ENCODE data around the gene ECT2L. TPM values are rescaled to one million over a fixed set of nuclear protein-coding genes. Genes with fewer than 3 reads are reported as not detected.
A peak's percentile ranks its signal among the peaks of the same experiment; 100 is the strongest.
"Not testable (repeated sequence)": the region's sequence is repeated elsewhere in the genome, so short reads cannot be mapped to it uniquely, and the experiment has no call there.

Gene ECT2L
- total RNA-seq, 1 donor from 2014 or later = 1.1 TPM

GRCh38 chr6:138896104-138896756, 100.3 kb downstream of the ECT2L start:
- no peak for DNase-seq (ENCODE audit: missing footprints)
- peak; percentile 56 for ATAC-seq
- intact Hi-C loops (cut with DNase I) = no loop called here

DNA sequence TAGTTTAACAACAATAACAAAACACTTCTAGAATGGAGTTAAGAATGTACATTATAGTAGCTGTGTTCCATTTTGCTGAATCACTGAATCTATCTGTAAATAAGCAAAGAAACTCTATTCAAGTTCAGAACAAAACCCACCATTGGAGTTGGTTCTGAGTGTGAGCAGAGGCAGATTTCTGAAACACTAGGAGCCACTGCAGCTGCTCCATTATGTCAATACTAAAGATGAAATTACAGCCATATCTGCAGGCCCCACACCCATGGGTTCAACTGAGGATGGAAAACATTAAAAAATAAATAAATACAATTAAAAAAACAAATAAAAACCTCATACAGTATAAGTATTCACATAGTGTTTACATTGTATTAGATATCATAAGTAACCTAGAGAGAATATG, 101.1 kb downstream of the ECT2L start:
- intact Hi-C loops (cut with DNase I) = no loop called here
- DNase-seq (ENCODE audit: missing footprints) (no peak), ATAC-seq (no peak)

GRCh38 chr6:138907167-138907566, 111.3 kb downstream of the ECT2L start:
- ATAC-seq (no peak), DNase-seq (ENCODE audit: missing footprints) (no peak)
- intact Hi-C loops (cut with DNase I) = loop anchor here (10.0 kb wide), 1 partner anchor 92 kb away; no protein-coding TSS in a partner anchor

DNA sequence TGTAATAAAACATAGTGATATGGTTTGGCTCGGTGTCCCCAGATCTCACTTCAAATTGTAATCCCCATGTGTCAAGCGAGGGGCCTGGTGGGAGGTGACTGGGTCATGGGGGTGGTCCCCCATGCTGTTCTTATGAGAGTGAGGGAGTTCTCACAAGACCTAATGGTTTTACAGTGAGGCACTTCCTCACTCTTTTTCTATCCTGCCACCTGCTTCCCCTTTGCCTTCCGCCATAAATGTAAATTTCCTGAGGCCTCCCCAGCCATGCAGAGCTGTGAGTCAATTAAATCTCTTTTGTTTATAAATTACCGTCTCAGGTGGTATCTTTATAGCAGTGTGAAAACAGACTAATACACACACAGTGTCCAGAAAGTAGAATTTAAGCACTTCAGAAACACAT, 113.6 kb downstream of the ECT2L start:
- intact Hi-C loops (cut with DNase I) = loop anchor here (10.0 kb wide), 1 partner anchor 95 kb away; no protein-coding TSS in a partner anchor
- ATAC-seq = no peak
- DNase-seq (ENCODE audit: missing footprints) = no peak

GRCh38 chr6:138909975-138910374, 114.1 kb downstream of the ECT2L start:
- DNase-seq (ENCODE audit: missing footprints) (no peak), ATAC-seq (peak; percentile 75)
- intact Hi-C loops (cut with DNase I) = loop anchor here (10.0 kb wide), 1 partner anchor 95 kb away; no protein-coding TSS in a partner anchor

DNA sequence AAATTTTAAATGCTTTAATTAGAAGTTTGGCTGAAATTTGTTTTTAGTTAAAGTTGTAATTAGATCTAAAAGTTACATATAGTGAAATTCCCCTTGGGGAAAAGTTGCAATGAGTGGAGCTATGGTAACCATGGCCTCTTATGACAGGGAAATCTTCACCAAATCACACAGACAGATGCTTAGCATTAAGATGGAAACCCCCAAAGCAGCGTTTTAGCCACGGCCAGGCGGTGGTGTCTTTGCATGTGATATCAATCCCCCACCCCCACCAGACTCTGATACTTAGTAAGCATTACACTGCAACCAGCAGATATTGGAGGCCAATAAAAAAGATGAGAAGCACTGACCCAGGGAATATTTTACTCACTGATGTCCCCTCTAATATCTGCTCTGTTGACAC, 116.4 kb downstream of the ECT2L start:
- intact Hi-C loops (cut with DNase I) = no loop called here

GRCh38 chr6:138914701-138915100, 118.8 kb downstream of the ECT2L start:
- intact Hi-C loops (cut with DNase I) = no loop called here

More for the DNA sequence above, 116.4 kb downstream of the ECT2L start:
- ATAC-seq = no peak
- DNase-seq (ENCODE audit: missing footprints) = no peak

DNA sequence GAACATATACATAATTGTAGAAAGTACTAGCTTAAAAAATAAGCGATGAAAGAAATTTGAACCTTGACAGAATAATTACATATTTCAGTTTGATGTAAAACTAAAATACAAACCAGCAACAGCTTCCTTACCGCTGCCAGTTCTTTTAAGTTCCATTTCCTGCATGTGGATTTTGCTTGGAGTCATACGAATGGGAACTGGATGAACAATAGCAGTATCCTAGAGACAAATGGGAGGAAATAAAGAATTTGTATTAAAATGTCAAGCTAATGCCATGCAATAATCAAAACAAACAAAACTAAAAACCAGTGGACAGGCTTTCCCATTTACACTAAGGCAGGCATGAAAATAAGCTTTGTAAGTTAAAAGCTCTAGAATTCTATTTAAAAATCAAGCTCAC, 125.0 kb downstream of the ECT2L start:
- ATAC-seq (no peak), DNase-seq (ENCODE audit: missing footprints) (no peak)
- intact Hi-C loops (cut with DNase I) = no loop called here

More at GRCh38 chr6:138914701-138915100, 118.8 kb downstream of the ECT2L start:
- DNase-seq (ENCODE audit: missing footprints) (no peak), ATAC-seq (no peak)

GRCh38 chr6:138923561-138923960, 127.7 kb downstream of the ECT2L start:
- DNase-seq (ENCODE audit: missing footprints) = no peak
- intact Hi-C loops (cut with DNase I) = no loop called here
- ATAC-seq = no peak

DNA sequence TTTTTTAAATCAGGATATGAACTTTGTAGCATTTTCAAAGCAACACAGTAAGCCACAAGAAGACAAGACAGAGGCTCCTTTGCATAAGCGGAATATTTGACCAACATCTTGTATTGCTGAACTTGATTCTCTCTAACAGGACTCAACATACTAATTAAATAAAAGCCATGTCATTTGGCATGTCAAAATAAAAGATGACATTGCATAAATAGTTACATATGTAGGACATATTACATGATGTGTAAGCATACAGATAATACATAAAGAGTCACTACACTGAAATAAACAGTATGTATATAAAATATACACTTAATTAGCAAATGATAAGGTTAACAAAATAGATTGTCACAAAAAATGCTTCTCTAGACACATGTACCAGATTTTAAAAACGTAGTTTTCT, 129.9 kb downstream of the ECT2L start:
- no peak for ATAC-seq
- no peak for DNase-seq (ENCODE audit: missing footprints)
- intact Hi-C loops (cut with DNase I) = no loop called here

GRCh38 chr6:138926579-138926978, 130.7 kb downstream of the ECT2L start:
- DNase-seq (ENCODE audit: missing footprints) (no peak), ATAC-seq (no peak)
- intact Hi-C loops (cut with DNase I) = no loop called here

DNA sequence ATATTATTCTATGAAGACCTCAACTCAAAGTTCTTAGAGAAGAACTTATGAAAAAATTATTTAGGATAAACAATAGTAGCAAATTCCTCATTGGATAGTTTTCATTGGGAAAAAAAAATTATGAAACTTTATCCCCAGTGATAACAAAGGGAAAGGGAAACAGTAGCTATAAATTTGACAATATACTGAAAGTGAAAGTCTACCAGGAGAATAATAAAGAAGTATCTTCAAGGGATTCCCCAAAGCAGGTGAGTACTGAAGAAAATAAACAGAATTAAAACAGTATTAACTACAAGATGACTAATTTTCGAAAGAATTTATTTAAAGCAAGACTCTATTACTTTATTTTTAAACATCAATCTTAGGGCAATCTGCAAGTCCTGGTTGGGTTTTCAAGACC, 135.8 kb downstream of the ECT2L start:
- DNase-seq (ENCODE audit: missing footprints) (no peak), ATAC-seq (no peak)
- intact Hi-C loops (cut with DNase I) = no loop called here

DNA sequence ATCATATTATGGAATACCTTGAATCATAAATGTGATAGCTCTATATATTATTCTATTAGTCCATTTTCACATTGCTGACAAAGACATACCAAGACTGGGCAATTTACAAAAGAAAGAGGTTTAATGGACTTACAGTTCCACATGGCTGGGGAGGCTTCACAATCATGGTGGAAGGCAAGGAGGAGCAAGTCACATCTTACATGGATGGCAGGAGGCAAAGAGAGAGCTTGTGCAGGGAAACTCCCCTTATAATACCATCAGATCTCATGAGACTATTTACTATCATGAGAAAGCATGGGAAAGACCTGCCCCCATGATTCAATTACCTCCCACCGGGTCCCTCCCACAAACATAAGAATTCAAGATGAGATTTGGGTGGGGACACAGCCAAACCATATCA, 141.0 kb downstream of the ECT2L start:
- intact Hi-C loops (cut with DNase I); DNase-seq (ENCODE audit: missing footprints); ATAC-seq: not testable (repeated sequence)

- no peak for DNase-seq (ENCODE audit: missing footprints)
- ATAC-seq = no peak
- intact Hi-C loops (cut with DNase I) = no loop called here
Measured at GRCh38 chr6:138943089-138943625, 147.3 kb downstream of the ECT2L start.

DNA sequence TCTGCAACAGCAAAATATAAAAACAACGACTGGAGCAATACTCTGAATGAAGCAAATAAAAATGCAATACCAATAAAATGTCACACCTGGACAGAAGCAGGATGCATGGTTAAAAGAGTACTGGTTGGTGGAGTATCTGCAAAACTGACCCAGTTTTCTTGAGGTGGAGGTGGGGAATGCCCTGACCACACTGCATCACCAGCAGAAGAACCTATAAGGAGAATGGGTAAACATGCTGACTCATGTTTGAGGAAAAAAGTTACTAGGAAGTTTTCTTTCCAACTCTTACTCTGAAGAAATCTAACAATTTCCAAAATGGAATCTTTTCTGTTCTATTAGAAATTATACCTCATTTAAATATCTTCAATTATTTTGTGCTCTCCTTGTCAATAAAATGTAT, 148.5 kb downstream of the ECT2L start:
- DNase-seq (ENCODE audit: missing footprints) = no peak
- no peak for ATAC-seq
- intact Hi-C loops (cut with DNase I) = no loop called here

GRCh38 chr6:138945354-138945753, 149.5 kb downstream of the ECT2L start:
- DNase-seq (ENCODE audit: missing footprints) (no peak), ATAC-seq (no peak)
- intact Hi-C loops (cut with DNase I) = no loop called here

DNA sequence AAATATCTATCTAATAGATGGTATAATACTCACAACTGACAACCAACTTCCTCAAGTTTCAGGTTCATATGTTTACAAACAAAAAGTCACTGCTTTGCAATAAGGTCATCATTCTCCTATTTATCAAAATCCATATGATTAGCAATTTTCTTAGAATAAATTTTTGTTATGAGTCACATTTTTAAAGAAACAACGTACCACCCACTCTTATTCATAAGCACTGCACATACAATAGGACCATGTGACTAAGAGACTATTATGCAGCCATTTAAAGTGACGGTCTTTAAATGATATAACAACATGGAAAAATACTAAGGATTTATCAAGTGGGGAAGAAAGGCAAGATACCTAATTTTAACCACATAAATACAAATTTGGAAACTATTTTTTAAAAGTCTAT, 152.1 kb downstream of the ECT2L start:
- ATAC-seq = no peak
- intact Hi-C loops (cut with DNase I) = no loop called here
- no peak for DNase-seq (ENCODE audit: missing footprints)

DNA sequence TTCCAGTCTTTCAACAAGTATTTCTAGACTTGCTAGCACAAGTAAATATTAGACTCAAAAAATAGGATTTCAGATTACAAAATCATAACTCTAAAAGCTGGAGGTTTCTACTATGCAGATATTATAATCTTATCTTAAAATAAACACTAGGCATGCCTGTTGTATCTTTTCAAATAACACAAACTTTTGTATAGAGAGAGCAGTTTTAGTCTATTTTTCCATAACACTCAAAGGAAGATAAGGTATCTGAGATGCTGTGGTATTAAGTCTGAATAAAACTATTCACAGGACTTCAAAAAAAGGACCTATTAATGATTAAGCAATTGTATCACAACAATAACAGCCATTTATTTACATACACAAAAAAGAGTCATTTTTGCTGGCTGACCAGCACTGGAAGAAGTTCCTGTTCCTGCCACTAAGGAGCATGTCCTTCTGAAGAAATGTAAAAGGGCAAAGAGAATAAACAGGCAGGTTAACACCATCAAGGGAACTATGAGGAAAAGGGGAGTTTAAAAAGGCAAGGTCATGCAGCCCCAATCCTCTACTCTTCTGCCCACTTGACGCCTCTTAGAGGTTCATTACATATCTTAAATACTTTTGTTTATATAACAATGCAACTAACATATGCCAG, 152.8 kb downstream of the ECT2L start:
- intact Hi-C loops (cut with DNase I) = no loop called here
- DNase-seq (ENCODE audit: missing footprints) (no peak), ATAC-seq (no peak)

DNA sequence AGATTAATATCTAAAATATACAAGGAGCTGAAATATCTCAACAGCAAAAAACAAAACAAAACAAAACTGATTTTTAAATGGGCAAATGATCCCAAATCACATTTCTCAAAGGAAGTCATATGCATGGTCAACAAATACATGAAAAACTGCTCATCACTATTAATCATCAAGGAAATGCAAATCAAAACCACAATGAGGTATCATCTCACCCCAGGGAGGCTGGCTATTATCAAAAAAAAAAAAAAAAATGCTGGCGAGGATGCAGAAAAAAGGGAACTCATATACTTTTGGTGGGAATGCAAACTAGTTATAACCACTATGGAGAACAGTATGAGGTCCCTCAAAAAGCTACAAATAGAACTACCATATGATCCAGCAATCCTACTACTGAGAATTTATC, 157.6 kb downstream of the ECT2L start:
- ATAC-seq = no peak
- intact Hi-C loops (cut with DNase I) = no loop called here
- no peak for DNase-seq (ENCODE audit: missing footprints)

All from Right ventricle myocardium inferior (tissue), 1 donor.